HEK293 (cell line): ENCODE results near the gene CITED1.

Source experiments
- CTCF ChIA-PET: fragments of 350-600 bp; formaldehyde crosslinking; extraction: SDS; loops from one replicate; lab custom pipeline; 2021; ENCODE audit warnings: antibody characterized with exemption; lab: Yijun Ruan, JAX
- POLR2A ChIA-PET: fragments of 300-600 bp; formaldehyde crosslinking; extraction: SDS; loops from one replicate; lab custom pipeline; 2020; ENCODE audit warnings: antibody characterized with exemption, inconsistent platforms; lab: Yijun Ruan, JAX
- H3K27ac ChIP-seq: fragments of 200-500 bp; sonication (Bioruptor generic); 2 replicates; pipeline ENCODE4 v1.5.1; 2014; ENCODE audit warnings: low read depth, low read length, control low read depth, inconsistent platforms; ENCODE audit errors: extremely low read depth
- H3K36me3 ChIP-seq, 2 experiments: fragments of 200-500 bp in 1 of 2; sonication (Bioruptor generic) in 1 of 2; 1 replicate in 1 of 2; 2 replicates in 1 of 2; pipeline ENCODE4 v1.5.1; 2014 to 2017; ENCODE audit warnings: inconsistent platforms in 2 of 2, low read length in 2 of 2; ENCODE audit not compliant: control insufficient read depth in 2 of 2, insufficient read depth in 1 of 2
- H3K4me1 ChIP-seq: fragments of 200-500 bp; sonication (Bioruptor generic); 2 replicates; pipeline ENCODE4 v1.5.1; 2014; ENCODE audit warnings: mild to moderate bottlenecking, low read length, inconsistent platforms; ENCODE audit not compliant: control insufficient read depth, insufficient read depth
- H3K4me3 ChIP-seq: 2 replicates; pipeline ENCODE4 v1.5.1; 2011; ENCODE audit warnings: low read depth, mild to moderate bottlenecking, control low read depth, low read length, moderate library complexity
- H3K9me3 ChIP-seq: fragments of 200-500 bp; sonication (Bioruptor generic); 2 replicates; pipeline ENCODE4 v1.5.1; 2014; ENCODE audit warnings: low read depth, low read length, inconsistent platforms; ENCODE audit not compliant: control insufficient read depth, insufficient read depth
- BCL11A ChIP-seq: fragments of 450-650 bp; formaldehyde crosslinking; IDR thresholded peaks from 2 replicates; pipeline ENCODE4 v1.5.1; 2016; ENCODE audit warnings: low read depth, missing biosample characterization, missing genetic modification characterization
- EGR2 ChIP-seq: fragments of 450-650 bp; formaldehyde crosslinking; IDR thresholded peaks from 2 replicates; pipeline ENCODE4 v1.5.1; 2016; ENCODE audit warnings: low read depth, missing biosample characterization, missing genetic modification characterization
- KLF1 ChIP-seq: fragments of 450-650 bp; formaldehyde crosslinking; IDR thresholded peaks from 2 replicates; pipeline ENCODE4 v1.5.1; 2016; ENCODE audit warnings: missing biosample characterization, missing genetic modification characterization
- KLF16 ChIP-seq: fragments of 450-650 bp; formaldehyde crosslinking; IDR thresholded peaks from 2 replicates; pipeline ENCODE4 v1.5.1; 2017; ENCODE audit warnings: missing biosample characterization, missing genetic modification characterization
- PRDM1 ChIP-seq: fragments of 450-650 bp; formaldehyde crosslinking; IDR thresholded peaks from 2 replicates; pipeline ENCODE4; 2016; ENCODE audit warnings: missing biosample characterization, missing genetic modification characterization
- ZFHX2 ChIP-seq: fragments of 450-650 bp; formaldehyde crosslinking; conservative IDR thresholded peaks from 2 replicates; pipeline ENCODE4 v1.5.1; 2016; ENCODE audit warnings: missing biosample characterization, missing genetic modification characterization
- ZNF121 ChIP-seq: fragments of 450-650 bp; formaldehyde crosslinking; IDR thresholded peaks from 2 replicates; pipeline ENCODE4 v1.5.1; 2016; ENCODE audit warnings: missing biosample characterization, missing genetic modification characterization
- ZNF280C ChIP-seq: fragments of 450-650 bp; formaldehyde crosslinking; IDR thresholded peaks from 2 replicates; pipeline ENCODE4 v1.5.1; 2016; ENCODE audit warnings: missing biosample characterization, missing genetic modification characterization
- ZNF280D ChIP-seq: fragments of 450-650 bp; formaldehyde crosslinking; IDR thresholded peaks from 2 replicates; pipeline ENCODE4 v1.5.1; 2016; ENCODE audit warnings: missing biosample characterization, missing genetic modification characterization
- ZNF423 ChIP-seq: fragments of 450-650 bp; formaldehyde crosslinking; IDR thresholded peaks from 2 replicates; pipeline ENCODE4 v1.5.1; 2016; ENCODE audit warnings: missing biosample characterization, missing genetic modification characterization
- ZNF585B ChIP-seq: fragments of 450-650 bp; formaldehyde crosslinking; IDR thresholded peaks from 2 replicates; pipeline ENCODE4 v1.5.1; 2016; ENCODE audit warnings: missing biosample characterization, missing genetic modification characterization
- TF ChIP-seq, protein P1 (sequence below): fragments of 450-650 bp; formaldehyde crosslinking; IDR thresholded peaks from 2 replicates; pipeline ENCODE4 v1.5.1; 2017; ENCODE audit warnings: missing biosample characterization, mild to moderate bottlenecking, missing genetic modification characterization, moderate library complexity

Gene CITED1

GRCh38 chrX:72255445-72255844 lies 50.3 kb downstream of the CITED1 start:
- ChIA-PET POLR2A (interaction anchor here (3.1 kb wide), 1 partner anchor 21 kb away, joined by 23 read pairs; the partner anchor contains the start of gene RPS4X), CTCF (interaction anchor here (1.5 to 3.1 kb wide), 2 partner anchors 11 to 13 kb away, joined by 3 to 27 read pairs; no protein-coding TSS in a partner anchor)
- peak; percentile 56; the same call in 1 of the 2 replicates for TF ChIP-seq EGR2
- peak; percentile 45 for TF ChIP-seq ZFHX2
- TF ChIP-seq KLF16 (tag by site-specific recombination), result no peak
- H3K36me3 ChIP-seq, result no peaks in the 10 kb centered on the region
- no peaks in the 10 kb centered on the region for H3K9me3 ChIP-seq
- H3K4me1 ChIP-seq, result no peaks in the 10 kb centered on the region
- no peak overlapping the region for H3K4me3 ChIP-seq
- no peak overlapping the region for H3K27ac ChIP-seq

GRCh38 chrX:72254816-72255215 lies 50.9 kb downstream of the CITED1 start:
- Histone ChIP-seq H3K36me3 (no peaks in the 10 kb centered on the region), H3K4me1 (no peaks in the 10 kb centered on the region), H3K27ac (no peak overlapping the region)
- ChIA-PET CTCF (interaction anchor here (1.5 to 3.1 kb wide), 2 partner anchors 10 to 14 kb away, joined by 3 to 27 read pairs; no protein-coding TSS in a partner anchor), POLR2A (interaction anchor here (0.7 to 3.1 kb wide), 3 partner anchors 14 to 22 kb away, joined by 9 to 23 read pairs (median 11); partner anchors contain the start of genes ERCC6L and RPS4X)
- no peak for TF ChIP-seq BCL11A (tag by site-specific recombination)
- no peak for TF ChIP-seq ZNF280D (tag by site-specific recombination)
- TF ChIP-seq ZNF121 (tag by site-specific recombination), result no peak
- TF ChIP-seq, protein P1, sequence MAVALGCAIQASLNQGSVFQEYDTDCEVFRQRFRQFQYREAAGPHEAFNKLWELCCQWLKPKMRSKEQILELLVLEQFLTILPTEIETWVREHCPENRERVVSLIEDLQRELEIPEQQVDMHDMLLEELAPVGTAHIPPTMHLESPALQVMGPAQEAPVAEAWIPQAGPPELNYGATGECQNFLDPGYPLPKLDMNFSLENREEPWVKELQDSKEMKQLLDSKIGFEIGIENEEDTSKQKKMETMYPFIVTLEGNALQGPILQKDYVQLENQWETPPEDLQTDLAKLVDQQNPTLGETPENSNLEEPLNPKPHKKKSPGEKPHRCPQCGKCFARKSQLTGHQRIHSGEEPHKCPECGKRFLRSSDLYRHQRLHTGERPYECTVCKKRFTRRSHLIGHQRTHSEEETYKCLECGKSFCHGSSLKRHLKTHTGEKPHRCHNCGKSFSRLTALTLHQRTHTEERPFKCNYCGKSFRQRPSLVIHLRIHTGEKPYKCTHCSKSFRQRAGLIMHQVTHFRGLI (tag by site-specific recombination), result no peak
- TF ChIP-seq ZNF280C, result no peak
- TF ChIP-seq, all 188 proteins: peak for 0
- Histone ChIP-seq H3K9me3 (no peaks in the 10 kb centered on the region), H3K4me3 (no peak overlapping the region)

DNA sequence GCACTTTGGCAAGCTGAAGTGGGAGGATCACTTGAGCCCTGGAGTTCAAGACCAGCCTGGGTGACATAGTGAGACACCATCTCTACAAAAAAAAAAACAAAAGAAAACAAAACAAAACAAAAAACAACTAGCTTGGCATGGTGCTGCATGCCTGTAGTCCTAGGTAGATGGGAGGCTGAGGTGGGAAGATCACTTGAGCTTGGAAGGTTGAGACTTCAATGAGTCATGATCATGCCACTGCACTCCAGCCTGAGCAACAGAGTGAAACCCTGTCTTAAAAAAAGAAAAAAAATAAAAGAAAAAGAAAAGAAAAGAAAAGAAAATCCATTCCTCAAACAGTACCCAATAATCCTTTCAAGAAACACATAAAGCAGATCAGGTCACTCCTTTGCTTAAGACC lies 52.0 kb downstream of the CITED1 start:
- CTCF ChIA-PET, result interaction anchor here (0.5 to 3.1 kb wide), 4 partner anchors 9 to 394 kb away, joined by 3 to 27 read pairs (median 4); no protein-coding TSS in a partner anchor
- POLR2A ChIA-PET, result interaction anchor here (2.3 to 3.1 kb wide), 2 partner anchors 15 to 23 kb away, joined by 11 to 23 read pairs; partner anchors contain the start of gene RPS4X
- Histone ChIP-seq H3K9me3 (no peaks in the 10 kb centered on the region), H3K27ac (no peak overlapping the region), H3K4me1 (no peaks in the 10 kb centered on the region), H3K36me3 (no peaks in the 10 kb centered on the region), H3K4me3 (no peak overlapping the region)
- TF ChIP-seq KLF1 (tag by site-specific recombination), result no peak
- 0 out of 2 replicates have a peak, but pooled peaks have one; percentile 25 for TF ChIP-seq PRDM1 (tag by site-specific recombination)
- TF ChIP-seq ZNF423 (tag by site-specific recombination), result no peak
- no peak for TF ChIP-seq ZNF585B (tag by site-specific recombination)
